HEK293 (cell line): ENCODE measurements around the gene SLC8A2.

Source experiments
- CTCF ChIA-PET: fragments of 350-600 bp; formaldehyde crosslinking; extraction: SDS; loops from one replicate; lab custom pipeline; 2021; ENCODE audit warnings: antibody characterized with exemption; lab: Yijun Ruan, JAX
- POLR2A ChIA-PET: fragments of 300-600 bp; formaldehyde crosslinking; extraction: SDS; loops from one replicate; lab custom pipeline; 2020; ENCODE audit warnings: antibody characterized with exemption, inconsistent platforms; lab: Yijun Ruan, JAX
- H3K27ac ChIP-seq: fragments of 200-500 bp; sonication (Bioruptor generic); 2 replicates; pipeline ENCODE4 v1.5.1; 2014; ENCODE audit warnings: low read depth, low read length, control low read depth, inconsistent platforms; ENCODE audit errors: extremely low read depth
- H3K36me3 ChIP-seq, 2 experiments: fragments of 200-500 bp in 1 of 2; sonication (Bioruptor generic) in 1 of 2; 1 replicate in 1 of 2; 2 replicates in 1 of 2; pipeline ENCODE4 v1.5.1; 2014 to 2017; ENCODE audit warnings: inconsistent platforms in 2 of 2, low read length in 2 of 2; ENCODE audit not compliant: control insufficient read depth in 2 of 2, insufficient read depth in 1 of 2
- H3K4me1 ChIP-seq: fragments of 200-500 bp; sonication (Bioruptor generic); 2 replicates; pipeline ENCODE4 v1.5.1; 2014; ENCODE audit warnings: mild to moderate bottlenecking, low read length, inconsistent platforms; ENCODE audit not compliant: control insufficient read depth, insufficient read depth
- H3K4me3 ChIP-seq: 2 replicates; pipeline ENCODE4 v1.5.1; 2011; ENCODE audit warnings: low read depth, mild to moderate bottlenecking, control low read depth, low read length, moderate library complexity
- H3K9me3 ChIP-seq: fragments of 200-500 bp; sonication (Bioruptor generic); 2 replicates; pipeline ENCODE4 v1.5.1; 2014; ENCODE audit warnings: low read depth, low read length, inconsistent platforms; ENCODE audit not compliant: control insufficient read depth, insufficient read depth
- BCL11B ChIP-seq: fragments of 450-650 bp; formaldehyde crosslinking; IDR thresholded peaks from 2 replicates; pipeline ENCODE4 v1.5.1; 2016; ENCODE audit warnings: low read depth, missing biosample characterization, missing genetic modification characterization
- EGR2 ChIP-seq: fragments of 450-650 bp; formaldehyde crosslinking; IDR thresholded peaks from 2 replicates; pipeline ENCODE4 v1.5.1; 2016; ENCODE audit warnings: low read depth, missing biosample characterization, missing genetic modification characterization
- GFI1B ChIP-seq: fragments of 450-650 bp; formaldehyde crosslinking; IDR thresholded peaks from 2 replicates; pipeline ENCODE4 v1.5.1; 2016; ENCODE audit warnings: missing biosample characterization, missing genetic modification characterization
- GLIS1 ChIP-seq: fragments of 450-650 bp; formaldehyde crosslinking; IDR thresholded peaks from 2 replicates; pipeline ENCODE4 v1.5.1; 2016; ENCODE audit warnings: missing biosample characterization, missing genetic modification characterization
- GLIS2 ChIP-seq: fragments of 450-650 bp; formaldehyde crosslinking; IDR thresholded peaks from 2 replicates; pipeline ENCODE4 v1.5.1; 2016; ENCODE audit warnings: missing biosample characterization, missing genetic modification characterization
- HOXD13 ChIP-seq: sonication (generic); formaldehyde crosslinking; IDR thresholded peaks from 2 replicates; pipeline ENCODE4 v1.8.0; 2022; ENCODE audit warnings: missing genetic modification reagents, borderline replicate concordance
- RBAK ChIP-seq: fragments of 450-650 bp; formaldehyde crosslinking; IDR thresholded peaks from 2 replicates; pipeline ENCODE4 v1.5.1; 2016; ENCODE audit warnings: missing biosample characterization, missing genetic modification characterization
- SCRT1 ChIP-seq: fragments of 450-650 bp; formaldehyde crosslinking; IDR thresholded peaks from 2 replicates; pipeline ENCODE4 v1.5.1; 2016; ENCODE audit warnings: missing biosample characterization, missing genetic modification characterization, borderline replicate concordance
- SP7 ChIP-seq: fragments of 450-650 bp; formaldehyde crosslinking; IDR thresholded peaks from 2 replicates; pipeline ENCODE4 v1.5.1; 2016; ENCODE audit warnings: missing biosample characterization, missing genetic modification characterization
- WT1 ChIP-seq: fragments of 450-650 bp; formaldehyde crosslinking; IDR thresholded peaks from 2 replicates; pipeline ENCODE4 v1.5.1; 2016; ENCODE audit warnings: missing biosample characterization, missing genetic modification characterization
- ZBTB20 ChIP-seq: fragments of 450-650 bp; formaldehyde crosslinking; IDR thresholded peaks from 2 replicates; pipeline ENCODE4 v1.5.1; 2016; ENCODE audit warnings: missing biosample characterization, missing genetic modification characterization
- ZBTB48 ChIP-seq: fragments of 450-650 bp; formaldehyde crosslinking; IDR thresholded peaks from 2 replicates; pipeline ENCODE4 v1.5.1; 2016; ENCODE audit warnings: missing biosample characterization, missing genetic modification characterization
- ZBTB7A ChIP-seq: fragments of 450-650 bp; formaldehyde crosslinking; IDR thresholded peaks from 2 replicates; pipeline ENCODE4 v1.5.1; 2016; ENCODE audit warnings: low read depth, missing biosample characterization, missing genetic modification characterization
- ZFHX2 ChIP-seq: fragments of 450-650 bp; formaldehyde crosslinking; conservative IDR thresholded peaks from 2 replicates; pipeline ENCODE4 v1.5.1; 2016; ENCODE audit warnings: missing biosample characterization, missing genetic modification characterization
- ZNF133 ChIP-seq: fragments of 450-650 bp; formaldehyde crosslinking; IDR thresholded peaks from 2 replicates; pipeline ENCODE4 v1.5.1; 2016; ENCODE audit warnings: missing biosample characterization, missing genetic modification characterization
- ZNF175 ChIP-seq: fragments of 450-650 bp; formaldehyde crosslinking; IDR thresholded peaks from 2 replicates; pipeline ENCODE4 v1.5.1; 2016; ENCODE audit warnings: missing biosample characterization, missing genetic modification characterization
- ZNF248 ChIP-seq: fragments of 450-650 bp; formaldehyde crosslinking; IDR thresholded peaks from 2 replicates; pipeline ENCODE4 v1.5.1; 2017; ENCODE audit warnings: missing biosample characterization, missing genetic modification characterization
- ZNF274 ChIP-seq, 2 experiments: fragments of 200-500 bp in 1 of 2; fragments of 450-650 bp in 1 of 2; sonication (Bioruptor generic) in 1 of 2; formaldehyde crosslinking in 1 of 2; IDR thresholded peaks; 2 replicates each; pipeline versions ENCODE4 v1.5.1 to v1.6.1; 2014 to 2016; ENCODE audit warnings: borderline replicate concordance in 1 of 2, inconsistent platforms in 1 of 2, low read length in 1 of 2, missing biosample characterization in 1 of 2, missing genetic modification characterization in 1 of 2
- ZNF366 ChIP-seq: fragments of 450-650 bp; formaldehyde crosslinking; conservative IDR thresholded peaks from 2 replicates; pipeline ENCODE4 v1.5.1; 2016; ENCODE audit warnings: missing biosample characterization, missing genetic modification characterization
- ZNF514 ChIP-seq: fragments of 450-650 bp; formaldehyde crosslinking; IDR thresholded peaks from 2 replicates; pipeline ENCODE4 v1.5.1; 2016; ENCODE audit warnings: missing biosample characterization, missing genetic modification characterization
- ZNF558 ChIP-seq: fragments of 450-650 bp; formaldehyde crosslinking; IDR thresholded peaks from 2 replicates; pipeline ENCODE4 v1.5.1; 2016; ENCODE audit warnings: missing biosample characterization, missing genetic modification characterization
- ZNF561 ChIP-seq: fragments of 450-650 bp; IDR thresholded peaks from 2 replicates; pipeline ENCODE4 v1.5.1; 2018; ENCODE audit warnings: missing biosample characterization, missing genetic modification characterization, borderline replicate concordance
- ZNF596 ChIP-seq: fragments of 450-650 bp; IDR thresholded peaks from 2 replicates; pipeline ENCODE4 v1.5.0; 2018; ENCODE audit warnings: missing biosample characterization, mild to moderate bottlenecking, missing genetic modification characterization, moderate library complexity
- ZNF658 ChIP-seq: fragments of 450-650 bp; formaldehyde crosslinking; IDR thresholded peaks from 2 replicates; pipeline ENCODE4; 2016; ENCODE audit warnings: missing biosample characterization, missing genetic modification characterization
- ZNF707 ChIP-seq: fragments of 450-650 bp; formaldehyde crosslinking; IDR thresholded peaks from 2 replicates; pipeline ENCODE4 v1.5.1; 2016; ENCODE audit warnings: missing biosample characterization, missing genetic modification characterization
- ZNF747 ChIP-seq: fragments of 450-650 bp; formaldehyde crosslinking; IDR thresholded peaks from 2 replicates; pipeline ENCODE4 v1.5.1; 2016; ENCODE audit warnings: missing biosample characterization, missing genetic modification characterization
- TF ChIP-seq, protein P1 (sequence below): fragments of 450-650 bp; formaldehyde crosslinking; IDR thresholded peaks from 2 replicates; pipeline ENCODE4 v1.5.1; 2016; ENCODE audit warnings: missing biosample characterization, missing genetic modification characterization

SLC8A2 gene

DNA sequence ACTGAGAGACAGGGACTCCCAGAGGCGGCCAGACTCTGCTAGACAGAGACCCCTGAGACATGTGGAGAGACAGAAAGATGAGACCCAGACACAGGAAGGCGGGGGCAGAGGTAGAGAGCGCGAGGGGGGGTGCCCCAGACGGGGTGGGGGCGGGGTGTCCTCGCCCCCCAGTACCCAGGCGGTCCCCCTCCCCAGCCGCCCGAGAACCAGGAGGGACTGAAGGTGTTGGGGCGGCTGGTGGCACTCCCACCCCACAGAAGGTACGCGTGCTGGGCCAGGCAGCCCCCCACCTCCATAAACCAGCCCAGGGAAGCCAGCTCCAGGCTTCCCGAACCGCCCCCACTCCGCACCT lies 336 bp downstream of the SLC8A2 start:
- Histone ChIP-seq H3K9me3 (no peaks in the 10 kb centered on the region), H3K27ac (no peak overlapping the region), H3K4me1 (no peaks in the 10 kb centered on the region), H3K36me3 (no peaks in the 10 kb centered on the region), H3K4me3 (peak overlapping the region; percentile 6; the same call in 1 of the 2 replicates)
- ChIA-PET CTCF (interaction anchor here (0.8 to 1.1 kb wide), 2 partner anchors 129 to 235 kb away, joined by 3 read pairs; no protein-coding TSS in a partner anchor), POLR2A (interaction anchor here (2.2 kb wide), 1 partner anchor 12 kb away, joined by 7 read pairs; the partner anchor contains the start of gene KPTN)
- peak; percentile 55; the same call in 1 of the 2 replicates for TF ChIP-seq ZFHX2 (tag by site-specific recombination)
- no peak for TF ChIP-seq ZNF558 (tag by site-specific recombination)
- TF ChIP-seq HOXD13 (CRISPR knock-in tag): no peak
- no peak for TF ChIP-seq ZNF658 (tag by site-specific recombination)

DNA sequence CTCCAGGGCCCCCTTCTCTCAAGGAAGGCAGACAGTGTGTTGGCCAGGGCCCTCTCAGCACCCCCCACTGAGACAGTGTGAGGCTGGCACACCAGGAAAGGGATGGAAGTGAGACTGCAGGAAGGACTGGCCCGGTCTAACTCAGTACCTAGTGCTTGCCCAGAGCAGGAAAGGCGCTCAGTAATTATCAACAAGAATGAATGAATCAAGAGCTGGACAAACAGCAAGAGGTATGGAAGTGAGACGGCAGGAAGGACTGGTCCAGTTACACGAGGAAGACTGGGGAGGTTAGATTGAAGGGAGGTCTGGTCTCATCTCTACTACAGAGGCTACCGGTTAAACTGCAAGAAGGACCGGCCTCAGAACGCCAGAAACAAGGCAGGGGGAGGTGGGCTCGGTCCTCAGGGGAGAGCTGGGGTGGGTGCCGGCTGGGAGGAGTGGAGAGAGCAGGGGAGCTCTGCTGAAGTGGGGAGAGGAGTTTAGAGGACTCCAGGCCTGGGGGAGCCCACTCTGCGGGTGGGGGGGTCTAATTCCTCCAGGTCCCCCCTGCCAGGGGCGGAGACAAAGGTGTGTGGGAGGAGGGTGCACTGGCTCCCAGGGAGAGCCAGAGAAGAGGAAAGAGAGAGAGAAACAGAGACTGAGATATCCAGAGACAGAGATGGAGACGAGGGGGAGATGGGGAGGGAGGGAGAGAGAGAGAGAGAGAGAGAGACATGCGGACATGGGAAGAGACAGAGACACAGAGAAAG lies 1.1 kb downstream of the SLC8A2 start:
- H3K4me3 ChIP-seq: no peak overlapping the region
- no peak for TF ChIP-seq ZNF707 (tag by site-specific recombination)
- no peak for TF ChIP-seq ZNF514 (tag by site-specific recombination)
- no peak for TF ChIP-seq WT1 (tag by site-specific recombination)
- TF ChIP-seq ZBTB20 (tag by site-specific recombination): no peak
- TF ChIP-seq ZBTB48: no peak
- TF ChIP-seq ZNF366 (tag by site-specific recombination): peak; percentile 68
- no peak for TF ChIP-seq BCL11B
- TF ChIP-seq, protein P1, sequence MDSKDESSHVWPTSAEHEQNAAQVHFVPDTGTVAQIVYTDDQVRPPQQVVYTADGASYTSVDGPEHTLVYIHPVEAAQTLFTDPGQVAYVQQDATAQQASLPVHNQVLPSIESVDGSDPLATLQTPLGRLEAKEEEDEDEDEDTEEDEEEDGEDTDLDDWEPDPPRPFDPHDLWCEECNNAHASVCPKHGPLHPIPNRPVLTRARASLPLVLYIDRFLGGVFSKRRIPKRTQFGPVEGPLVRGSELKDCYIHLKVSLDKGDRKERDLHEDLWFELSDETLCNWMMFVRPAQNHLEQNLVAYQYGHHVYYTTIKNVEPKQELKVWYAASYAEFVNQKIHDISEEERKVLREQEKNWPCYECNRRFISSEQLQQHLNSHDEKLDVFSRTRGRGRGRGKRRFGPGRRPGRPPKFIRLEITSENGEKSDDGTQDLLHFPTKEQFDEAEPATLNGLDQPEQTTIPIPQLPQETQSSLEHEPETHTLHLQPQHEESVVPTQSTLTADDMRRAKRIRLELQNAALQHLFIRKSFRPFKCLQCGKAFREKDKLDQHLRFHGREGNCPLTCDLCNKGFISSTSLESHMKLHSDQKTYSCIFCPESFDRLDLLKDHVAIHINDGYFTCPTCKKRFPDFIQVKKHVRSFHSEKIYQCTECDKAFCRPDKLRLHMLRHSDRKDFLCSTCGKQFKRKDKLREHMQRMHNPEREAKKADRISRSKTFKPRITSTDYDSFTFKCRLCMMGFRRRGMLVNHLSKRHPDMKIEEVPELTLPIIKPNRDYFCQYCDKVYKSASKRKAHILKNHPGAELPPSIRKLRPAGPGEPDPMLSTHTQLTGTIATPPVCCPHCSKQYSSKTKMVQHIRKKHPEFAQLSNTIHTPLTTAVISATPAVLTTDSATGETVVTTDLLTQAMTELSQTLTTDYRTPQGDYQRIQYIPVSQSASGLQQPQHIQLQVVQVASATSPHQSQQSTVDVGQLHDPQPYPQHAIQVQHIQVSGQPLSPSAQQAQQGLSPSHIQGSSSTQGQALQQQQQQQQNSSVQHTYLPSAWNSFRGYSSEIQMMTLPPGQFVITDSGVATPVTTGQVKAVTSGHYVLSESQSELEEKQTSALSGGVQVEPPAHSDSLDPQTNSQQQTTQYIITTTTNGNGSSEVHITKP (tag by site-specific recombination): 0 out of 2 replicates have a peak, but pooled peaks have one; percentile 16
- no peak for TF ChIP-seq ZNF175 (tag by site-specific recombination)
- peak; percentile 48; the same call in 1 of the 2 replicates for TF ChIP-seq GLIS1
- TF ChIP-seq ZNF274 (IDR thresholded peaks at IDR 0.05; ENCODE audit: low read length): no peak
- 0 out of 2 replicates have a peak, but pooled peaks have one; percentile 43 for TF ChIP-seq ZNF274 (tag by site-specific recombination; IDR thresholded peaks at IDR 0.05; ENCODE audit: borderline replicate concordance)
- TF ChIP-seq ZNF248 (tag by site-specific recombination): no peak
- no peak for TF ChIP-seq ZNF747 (tag by site-specific recombination)
- TF ChIP-seq ZNF561 (tag by site-specific recombination): no peak
- TF ChIP-seq ZNF658 (tag by site-specific recombination): no peak
- no peak for TF ChIP-seq RBAK (tag by site-specific recombination)
- 0 out of 2 replicates have a peak, but pooled peaks have one; percentile 11 for TF ChIP-seq EGR2 (tag by site-specific recombination)
- TF ChIP-seq GLIS2 (tag by site-specific recombination): no peak
- no peak for TF ChIP-seq ZBTB7A (tag by site-specific recombination)
- no peak for TF ChIP-seq GFI1B
- TF ChIP-seq ZNF133 (tag by site-specific recombination): no peak
- peak; percentile 19; the same call in 1 of the 2 replicates for TF ChIP-seq ZNF596 (tag by site-specific recombination)
- no peak for TF ChIP-seq SP7
- no peak for TF ChIP-seq SCRT1 (tag by site-specific recombination)
- TF ChIP-seq, all 188 proteins: peak for 6
- no peaks in the 10 kb centered on the region for H3K4me1 ChIP-seq
- no peaks in the 10 kb centered on the region for H3K36me3 ChIP-seq
- H3K27ac ChIP-seq: no peak overlapping the region
- CTCF ChIA-PET: interaction anchor here (0.5 to 1.1 kb wide), 4 partner anchors 32 to 324 kb away, joined by 3 to 6 read pairs (median 4); no protein-coding TSS in a partner anchor
- POLR2A ChIA-PET: interaction anchor here (2.2 kb wide), 1 partner anchor 13 kb away, joined by 7 read pairs; the partner anchor contains the start of gene KPTN
- H3K9me3 ChIP-seq: no peaks in the 10 kb centered on the region
